ENCODE measurements around the gene AGRN. TPM values are rescaled to one million over a fixed set of nuclear protein-coding genes. Genes with fewer than 3 reads are reported as not detected.
"Not testable (repeated sequence)": the region's sequence is repeated elsewhere in the genome, so short reads cannot be mapped to it uniquely, and the experiment has no call there.

The AGRN gene
- total and polyA plus RNA-seq, 4 experiments from 2014 or later = 1.2 to 1.4 TPM; not detected in 2

GRCh38 chr1:974293-974640, 45.7 kb upstream of the AGRN start:
- H3K4me3 ChIP-seq (ENCODE audit: low read length in 2 of 2) = no peak overlapping the region
- no peaks in the 10 kb centered on the region for H3K9me3 Mint-ChIP-seq
- no peak overlapping the region for H3K27ac Mint-ChIP-seq
- ChIA-PET POLR2A (ENCODE audit: partially characterized antibody) (no interaction called here), CTCF (ENCODE audit: partially characterized antibody) (no interaction called here)
- peaks cover 9% of the 10 kb centered on the region for H3K4me1 ChIP-seq (ENCODE audit: insufficient read depth, low read length)
- H3K27me3 Mint-ChIP-seq = peaks cover 3 to 10% of the 10 kb centered on the region in 2 donors
- H3K4me3 Mint-ChIP-seq = no peak overlapping the region
- no peaks in the 10 kb centered on the region for H3K27me3 ChIP-seq (ENCODE audit: insufficient read depth, low read length)
- H3K4me1 Mint-ChIP-seq = peaks cover 4 to 17% (median 5%) of the 10 kb centered on the region in 4 donors
- no peaks in the 10 kb centered on the region for H3K36me3 ChIP-seq (ENCODE audit: insufficient read depth, low read length)
- no peak overlapping the region for H3K27ac ChIP-seq (ENCODE audit: low read depth, low read length)
- no peaks in the 10 kb centered on the region for H3K9me3 ChIP-seq (ENCODE audit: control insufficient read depth in 1 of 2, low read length in 2 of 2)
- intact Hi-C loops (cut with micrococcal nuclease) = no loop called here
- no peaks in the 10 kb centered on the region for H3K36me3 Mint-ChIP-seq
- no peak for DNase-seq

- Mint-ChIP-seq H3K27me3 (peaks cover 2 to 8% of the 10 kb centered on the region in 2 donors), H3K4me3 (no peak overlapping the region), H3K27ac (no peak overlapping the region), H3K36me3 (no peaks in the 10 kb centered on the region), H3K9me3 (no peaks in the 10 kb centered on the region), H3K4me1 (peaks cover 3 to 12% (median 5%) of the 10 kb centered on the region in 4 donors)
- ChIA-PET CTCF (ENCODE audit: partially characterized antibody) (interaction anchor here (1.8 to 1.9 kb wide), 4 partner anchors 8 to 105 kb away, joined by 4 to 14 read pairs (median 10); partner anchors contain the start of gene PLEKHN1), POLR2A (ENCODE audit: partially characterized antibody) (interaction anchor here (1.7 to 1.8 kb wide), 2 partner anchors 8 to 69 kb away, joined by 6 to 9 read pairs; partner anchors contain the start of gene PLEKHN1)
- no peaks in the 10 kb centered on the region for H3K9me3 ChIP-seq (ENCODE audit: control insufficient read depth in 1 of 2, low read length in 2 of 2)
- H3K4me1 ChIP-seq (ENCODE audit: insufficient read depth, low read length) = peaks cover 9% of the 10 kb centered on the region
- no peak for DNase-seq
- no peak overlapping the region for H3K27ac ChIP-seq (ENCODE audit: low read depth, low read length)
- H3K4me3 ChIP-seq (ENCODE audit: low read length in 2 of 2) = no peak overlapping the region
- no peaks in the 10 kb centered on the region for H3K27me3 ChIP-seq (ENCODE audit: insufficient read depth, low read length)
- intact Hi-C loops (cut with micrococcal nuclease) = no loop called here
- no peaks in the 10 kb centered on the region for H3K36me3 ChIP-seq (ENCODE audit: insufficient read depth, low read length)
Measured at GRCh38 chr1:974687-975328, 45.1 kb upstream of the AGRN start.

- CTCF ChIA-PET (ENCODE audit: partially characterized antibody) = interaction anchor here (1.8 to 1.9 kb wide), 4 partner anchors 8 to 105 kb away, joined by 4 to 14 read pairs (median 10); partner anchors contain the start of gene PLEKHN1
Measured at GRCh38 chr1:975365-975764, 44.6 kb upstream of the AGRN start.

GRCh38 chr1:975896-976683, 43.8 kb upstream of the AGRN start:
- ChIA-PET POLR2A (ENCODE audit: partially characterized antibody) (interaction anchor here (1.7 to 1.8 kb wide), 2 partner anchors 9 to 71 kb away, joined by 6 to 9 read pairs; partner anchors contain the start of gene PLEKHN1), CTCF (ENCODE audit: partially characterized antibody) (interaction anchor here (1.0 to 1.9 kb wide), 5 partner anchors 9 to 106 kb away, joined by 3 to 14 read pairs (median 9); partner anchors contain the start of gene PLEKHN1)
- Mint-ChIP-seq H3K27me3 (peaks cover 2 to 8% of the 10 kb centered on the region in 2 donors), H3K9me3 (no peaks in the 10 kb centered on the region), H3K4me1 (peaks cover 3 to 12% (median 5%) of the 10 kb centered on the region in 4 donors), H3K27ac (peak overlapping the region in 1 of 7 donors; percentile 16), H3K36me3 (no peaks in the 10 kb centered on the region), H3K4me3 (peak overlapping the region in 5 of 8 donors; percentile 6 to 36 (median 23))
- H3K4me3 ChIP-seq (ENCODE audit: low read length in 2 of 2) = peak overlapping the region in 1 of 2 donors; percentile 9
- H3K36me3 ChIP-seq (ENCODE audit: insufficient read depth, low read length) = no peaks in the 10 kb centered on the region
- intact Hi-C loops (cut with micrococcal nuclease) = loop anchor here (1.0 kb wide), 1 partner anchor 72 kb away; no protein-coding TSS in a partner anchor
- H3K9me3 ChIP-seq (ENCODE audit: control insufficient read depth in 1 of 2, low read length in 2 of 2) = no peaks in the 10 kb centered on the region
- peaks cover 9% of the 10 kb centered on the region for H3K4me1 ChIP-seq (ENCODE audit: insufficient read depth, low read length)
- H3K27ac ChIP-seq (ENCODE audit: low read depth, low read length) = no peak overlapping the region
- peak; percentile 59 to 70 (median 64) for DNase-seq
- no peaks in the 10 kb centered on the region for H3K27me3 ChIP-seq (ENCODE audit: insufficient read depth, low read length)

More at GRCh38 chr1:975365-975764, 44.6 kb upstream of the AGRN start:
- Histone ChIP-seq H3K27me3 (ENCODE audit: insufficient read depth, low read length) (no peaks in the 10 kb centered on the region), H3K27ac (ENCODE audit: low read depth, low read length) (no peak overlapping the region), H3K9me3 (ENCODE audit: control insufficient read depth in 1 of 2, low read length in 2 of 2) (no peaks in the 10 kb centered on the region), H3K4me1 (ENCODE audit: insufficient read depth, low read length) (peaks cover 9% of the 10 kb centered on the region), H3K36me3 (ENCODE audit: insufficient read depth, low read length) (no peaks in the 10 kb centered on the region), H3K4me3 (ENCODE audit: low read length in 2 of 2) (no peak overlapping the region)
- intact Hi-C loops (cut with micrococcal nuclease) = no loop called here
- peaks cover 2 to 8% of the 10 kb centered on the region in 2 donors for H3K27me3 Mint-ChIP-seq
- H3K9me3 Mint-ChIP-seq = no peaks in the 10 kb centered on the region
- H3K36me3 Mint-ChIP-seq = no peaks in the 10 kb centered on the region
- H3K4me1 Mint-ChIP-seq = peaks cover 3 to 12% (median 5%) of the 10 kb centered on the region in 4 donors
- no peak for DNase-seq
- H3K27ac Mint-ChIP-seq = peak overlapping the region in 1 of 7 donors; percentile 16
- POLR2A ChIA-PET (ENCODE audit: partially characterized antibody) = interaction anchor here (1.7 to 1.8 kb wide), 2 partner anchors 9 to 70 kb away, joined by 6 to 9 read pairs; partner anchors contain the start of gene PLEKHN1
- peak overlapping the region in 1 of 8 donors; percentile 26 for H3K4me3 Mint-ChIP-seq

- H3K4me3 Mint-ChIP-seq; H3K27ac Mint-ChIP-seq; H3K27me3 Mint-ChIP-seq; H3K4me1 ChIP-seq (ENCODE audit: insufficient read depth, low read length); H3K9me3 ChIP-seq (ENCODE audit: control insufficient read depth in 1 of 2, low read length in 2 of 2); H3K27me3 ChIP-seq (ENCODE audit: insufficient read depth, low read length); H3K27ac ChIP-seq (ENCODE audit: low read depth, low read length); H3K36me3 ChIP-seq (ENCODE audit: insufficient read depth, low read length); DNase-seq; H3K9me3 Mint-ChIP-seq; H3K4me3 ChIP-seq (ENCODE audit: low read length in 2 of 2); H3K36me3 Mint-ChIP-seq: not testable (repeated sequence)
- intact Hi-C loops (cut with micrococcal nuclease) = loop anchor here (1.0 kb wide), 1 partner anchor 72 kb away; no protein-coding TSS in a partner anchor
- POLR2A ChIA-PET (ENCODE audit: partially characterized antibody) = interaction anchor here (1.7 to 1.8 kb wide), 2 partner anchors 10 to 71 kb away, joined by 6 to 9 read pairs; partner anchors contain the start of gene PLEKHN1
- H3K4me1 Mint-ChIP-seq = peaks cover 3 to 12% (median 5%) of the 10 kb centered on the region in 4 donors
- CTCF ChIA-PET (ENCODE audit: partially characterized antibody) = interaction anchor here (1.0 to 1.9 kb wide), 5 partner anchors 10 to 107 kb away, joined by 3 to 14 read pairs (median 9); partner anchors contain the start of gene PLEKHN1
Measured at GRCh38 chr1:976791-977190, 43.1 kb upstream of the AGRN start.

GRCh38 chr1:978069-978834, 41.7 kb upstream of the AGRN start:
- peaks cover 3 to 12% (median 5%) of the 10 kb centered on the region in 4 donors for H3K4me1 Mint-ChIP-seq
- H3K36me3 Mint-ChIP-seq = no peaks in the 10 kb centered on the region
- no peaks in the 10 kb centered on the region for H3K36me3 ChIP-seq (ENCODE audit: insufficient read depth, low read length)

More at GRCh38 chr1:978069-978834, 41.7 kb upstream of the AGRN start:
- no peaks in the 10 kb centered on the region for H3K9me3 Mint-ChIP-seq
- no peak overlapping the region for H3K27ac Mint-ChIP-seq
- peaks cover 7 to 11% of the 10 kb centered on the region in 2 donors for H3K27me3 Mint-ChIP-seq
- Histone ChIP-seq H3K4me3 (ENCODE audit: low read length in 2 of 2) (no peak overlapping the region), H3K27me3 (ENCODE audit: insufficient read depth, low read length) (no peaks in the 10 kb centered on the region), H3K27ac (ENCODE audit: low read depth, low read length) (no peak overlapping the region), H3K9me3 (ENCODE audit: control insufficient read depth in 1 of 2, low read length in 2 of 2) (no peaks in the 10 kb centered on the region), H3K4me1 (ENCODE audit: insufficient read depth, low read length) (peaks cover 9% of the 10 kb centered on the region)
- ChIA-PET CTCF (ENCODE audit: partially characterized antibody) (no interaction called here), POLR2A (ENCODE audit: partially characterized antibody) (no interaction called here)
- H3K4me3 Mint-ChIP-seq = peak overlapping the region in 3 of 8 donors; percentile 36 to 62 (median 49)
- no peak for DNase-seq
- intact Hi-C loops (cut with micrococcal nuclease) = no loop called here
